ENCODE data around the gene KRT4. TPM values are rescaled to one million over a fixed set of nuclear protein-coding genes. Genes with fewer than 3 reads are reported as not detected.

The KRT4 gene
- total RNA-seq, 2 donors from 2014 or later, result not detected

DNA sequence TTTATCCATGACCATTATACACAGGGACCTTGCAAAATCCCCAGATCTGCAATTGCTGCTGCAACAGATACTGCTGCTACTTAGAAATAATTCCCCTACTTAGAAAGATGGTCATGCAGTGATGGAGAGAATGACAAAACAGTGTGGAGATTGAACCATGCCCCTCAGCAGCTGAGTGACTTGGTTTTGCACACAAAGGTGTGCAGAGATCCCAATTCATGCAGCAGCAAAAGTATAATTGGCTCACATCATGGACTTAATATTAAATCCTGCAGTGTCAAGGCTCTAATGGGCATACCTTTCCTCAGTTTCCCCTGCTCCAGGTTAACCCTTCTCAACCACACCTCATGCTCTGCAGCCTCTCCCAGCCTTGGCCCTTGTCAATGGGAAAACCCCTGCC, 37.9 kb upstream of the KRT4 start:
- H3K4me3 Mint-ChIP-seq, result no peak overlapping the region
- Histone ChIP-seq H3K27ac (ENCODE audit: low read depth, low read length) (no peak overlapping the region), H3K27me3 (ENCODE audit: control insufficient read depth, insufficient read depth, low read length, poor library complexity, severe bottlenecking) (no peaks in the 10 kb centered on the region), H3K9ac (ENCODE audit: extremely low read depth, low read length, poor library complexity, severe bottlenecking) (no peak overlapping the region), H3K4me3 (ENCODE audit: low read length) (no peak overlapping the region), H3K9me3 (ENCODE audit: control insufficient read depth, low read length) (no peaks in the 10 kb centered on the region), H3K4me1 (ENCODE audit: control insufficient read depth, insufficient read depth, low read length) (no peaks in the 10 kb centered on the region), H3K36me3 (ENCODE audit: control insufficient read depth, insufficient read depth, low read length) (no peaks in the 10 kb centered on the region)
- no peaks in the 10 kb centered on the region for H3K36me3 Mint-ChIP-seq (ENCODE audit: low read depth)
- H3K27ac Mint-ChIP-seq, result no peak overlapping the region
- H3K9me3 Mint-ChIP-seq, result peaks cover 5% of the 10 kb centered on the region
- TF ChIP-seq, protein P1, sequence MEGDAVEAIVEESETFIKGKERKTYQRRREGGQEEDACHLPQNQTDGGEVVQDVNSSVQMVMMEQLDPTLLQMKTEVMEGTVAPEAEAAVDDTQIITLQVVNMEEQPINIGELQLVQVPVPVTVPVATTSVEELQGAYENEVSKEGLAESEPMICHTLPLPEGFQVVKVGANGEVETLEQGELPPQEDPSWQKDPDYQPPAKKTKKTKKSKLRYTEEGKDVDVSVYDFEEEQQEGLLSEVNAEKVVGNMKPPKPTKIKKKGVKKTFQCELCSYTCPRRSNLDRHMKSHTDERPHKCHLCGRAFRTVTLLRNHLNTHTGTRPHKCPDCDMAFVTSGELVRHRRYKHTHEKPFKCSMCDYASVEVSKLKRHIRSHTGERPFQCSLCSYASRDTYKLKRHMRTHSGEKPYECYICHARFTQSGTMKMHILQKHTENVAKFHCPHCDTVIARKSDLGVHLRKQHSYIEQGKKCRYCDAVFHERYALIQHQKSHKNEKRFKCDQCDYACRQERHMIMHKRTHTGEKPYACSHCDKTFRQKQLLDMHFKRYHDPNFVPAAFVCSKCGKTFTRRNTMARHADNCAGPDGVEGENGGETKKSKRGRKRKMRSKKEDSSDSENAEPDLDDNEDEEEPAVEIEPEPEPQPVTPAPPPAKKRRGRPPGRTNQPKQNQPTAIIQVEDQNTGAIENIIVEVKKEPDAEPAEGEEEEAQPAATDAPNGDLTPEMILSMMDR (conservative IDR thresholded peaks at IDR 0.05), result no peak
- peaks cover 16% of the 10 kb centered on the region for H3K27me3 Mint-ChIP-seq (ENCODE audit: insufficient read depth)
- no peak for DNase-seq
- no peaks in the 10 kb centered on the region for H3K4me1 Mint-ChIP-seq

DNA sequence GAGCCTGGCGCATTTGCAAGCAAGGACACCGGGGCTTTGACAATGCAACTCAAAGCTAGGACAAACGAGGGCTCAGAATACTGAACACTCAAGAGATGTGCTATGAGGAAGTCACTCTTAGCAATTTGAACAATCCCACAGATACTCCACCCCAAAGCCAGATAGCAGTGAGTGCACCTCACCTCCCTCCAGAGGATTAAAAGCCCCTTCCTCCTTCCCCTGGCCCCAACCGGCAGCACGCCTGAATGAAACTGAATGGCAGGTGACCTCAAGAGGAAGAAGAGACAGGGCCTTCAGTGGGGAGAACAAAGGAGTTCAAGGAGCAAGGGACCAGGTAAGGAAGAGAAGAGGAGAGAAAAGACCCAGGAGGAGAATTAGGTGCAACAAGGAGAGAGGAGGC, 36.8 kb upstream of the KRT4 start:
- Mint-ChIP-seq H3K4me1 (no peaks in the 10 kb centered on the region), H3K27me3 (ENCODE audit: insufficient read depth) (peaks cover 16% of the 10 kb centered on the region), H3K9me3 (peaks cover 4% of the 10 kb centered on the region), H3K4me3 (no peak overlapping the region), H3K36me3 (ENCODE audit: low read depth) (no peaks in the 10 kb centered on the region), H3K27ac (no peak overlapping the region)
- no peak for DNase-seq
- Histone ChIP-seq H3K27ac (ENCODE audit: low read depth, low read length) (no peak overlapping the region), H3K9me3 (ENCODE audit: control insufficient read depth, low read length) (no peaks in the 10 kb centered on the region), H3K4me3 (ENCODE audit: low read length) (no peak overlapping the region), H3K27me3 (ENCODE audit: control insufficient read depth, insufficient read depth, low read length, poor library complexity, severe bottlenecking) (peaks cover 4% of the 10 kb centered on the region), H3K36me3 (ENCODE audit: control insufficient read depth, insufficient read depth, low read length) (no peaks in the 10 kb centered on the region), H3K9ac (ENCODE audit: extremely low read depth, low read length, poor library complexity, severe bottlenecking) (no peak overlapping the region), H3K4me1 (ENCODE audit: control insufficient read depth, insufficient read depth, low read length) (no peaks in the 10 kb centered on the region)
- WGBS, 2 experiments (ENCODE audit: insufficient coverage in 1 of 2, insufficient read length in 1 of 2), result 87 to 93% methylated on average over 3 to 5 of the region's 5 CpGs
- TF ChIP-seq, protein P1 (conservative IDR thresholded peaks at IDR 0.05), result no peak

DNA sequence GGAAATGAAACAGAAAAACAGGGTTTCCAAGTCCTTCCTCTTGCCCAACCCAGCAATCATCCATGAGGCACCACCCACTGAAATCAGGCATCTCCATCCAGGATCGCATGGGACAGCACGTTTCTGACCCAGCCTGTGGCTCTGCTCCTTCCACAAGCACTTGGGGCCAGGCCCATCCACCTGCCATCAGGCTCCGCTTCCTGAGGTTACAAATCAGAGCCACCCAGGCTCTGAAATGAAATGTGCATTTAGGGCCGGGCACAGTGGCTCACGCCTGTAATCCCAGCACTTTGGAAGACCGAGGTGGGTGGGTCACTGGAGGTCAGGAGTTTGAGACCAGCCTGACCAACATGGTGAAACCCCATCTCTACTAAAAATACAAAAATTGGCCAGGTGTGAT, 35.6 kb upstream of the KRT4 start:
- Histone ChIP-seq H3K4me1 (ENCODE audit: control insufficient read depth, insufficient read depth, low read length) (no peaks in the 10 kb centered on the region), H3K36me3 (ENCODE audit: control insufficient read depth, insufficient read depth, low read length) (no peaks in the 10 kb centered on the region), H3K9me3 (ENCODE audit: control insufficient read depth, low read length) (no peaks in the 10 kb centered on the region), H3K9ac (ENCODE audit: extremely low read depth, low read length, poor library complexity, severe bottlenecking) (no peak overlapping the region), H3K27ac (ENCODE audit: low read depth, low read length) (no peak overlapping the region), H3K4me3 (ENCODE audit: low read length) (no peak overlapping the region), H3K27me3 (ENCODE audit: control insufficient read depth, insufficient read depth, low read length, poor library complexity, severe bottlenecking) (peaks cover 4% of the 10 kb centered on the region)
- Mint-ChIP-seq H3K27me3 (ENCODE audit: insufficient read depth) (peaks cover 11% of the 10 kb centered on the region), H3K36me3 (ENCODE audit: low read depth) (no peaks in the 10 kb centered on the region), H3K4me3 (no peak overlapping the region), H3K27ac (no peak overlapping the region), H3K4me1 (no peaks in the 10 kb centered on the region), H3K9me3 (no peaks in the 10 kb centered on the region)
- 85 to 94% methylated on average over 2 to 6 of the region's 6 CpGs for WGBS, 2 experiments (ENCODE audit: insufficient coverage in 1 of 2, insufficient read length in 1 of 2)
- no peak for DNase-seq
- TF ChIP-seq, protein P1 (conservative IDR thresholded peaks at IDR 0.05), result no peak
